HepG2 (cell line): ENCODE data around the gene GSTK1. TPM values are rescaled to one million over a fixed set of nuclear protein-coding genes. Genes with fewer than 3 reads are reported as not detected.

Source experiments
- ISX ChIP-seq: sonication (generic); formaldehyde crosslinking; conservative IDR thresholded peaks from 2 replicates; pipeline ENCODE4 v1.5.0; 2020; ENCODE audit warnings: missing genetic modification reagents
- MBNL3 ChIP-seq: fragments of 250-450 bp; sonication (Bioruptor Pico); conservative IDR thresholded peaks from 2 replicates; pipeline ENCODE4 v1.8.0; 2022; ENCODE audit warnings: mild to moderate bottlenecking, inconsistent platforms
- REXO4 ChIP-seq: sonication (generic); formaldehyde crosslinking; IDR thresholded peaks from 2 replicates; pipeline ENCODE4 v1.8.0; 2022; ENCODE audit warnings: missing genetic modification reagents, mild to moderate bottlenecking, borderline replicate concordance
- SALL1 ChIP-seq: sonication (generic); formaldehyde crosslinking; IDR thresholded peaks from 2 replicates; pipeline ENCODE4 v1.8.0; 2022; ENCODE audit warnings: mild to moderate bottlenecking, missing genetic modification reagents
- SATB2 ChIP-seq: sonication (generic); formaldehyde crosslinking; IDR thresholded peaks from 2 replicates; pipeline ENCODE4 v1.5.0; 2020; ENCODE audit warnings: missing genetic modification reagents
- SNAI1 ChIP-seq: sonication (generic); formaldehyde crosslinking; IDR thresholded peaks from 2 replicates; pipeline ENCODE4 v1.5.0; 2020; ENCODE audit warnings: mild to moderate bottlenecking, missing genetic modification reagents, borderline replicate concordance
- SOX13 ChIP-seq, 3 experiments: fragments of 450-650 bp in 1 of 3; sonication (generic) in 1 of 3; formaldehyde crosslinking in 1 of 3; IDR thresholded peaks in 2 of 3; conservative IDR thresholded peaks in 1 of 3; 2 replicates each; pipeline versions ENCODE4 v1.5.0 to v1.6.1; 2016 to 2020; ENCODE audit warnings: antibody characterized with exemption in 1 of 3, mild to moderate bottlenecking in 1 of 3, missing compliant biosample characterization in 1 of 3, missing genetic modification reagents in 1 of 3, moderate library complexity in 1 of 3
- ZFP90 ChIP-seq: sonication (generic); formaldehyde crosslinking; IDR thresholded peaks from 2 replicates; pipeline ENCODE4 v1.8.0; 2022; ENCODE audit warnings: missing genetic modification reagents, mild to moderate bottlenecking, inconsistent platforms, borderline replicate concordance
- ZFYVE20 ChIP-seq: sonication (generic); formaldehyde crosslinking; IDR thresholded peaks from 2 replicates; pipeline ENCODE4 v1.8.0; 2023; ENCODE audit warnings: low read depth, mild to moderate bottlenecking, moderate library complexity, missing genetic modification reagents, borderline replicate concordance
- ZMYM2 ChIP-seq: sonication (generic); formaldehyde crosslinking; IDR thresholded peaks from 2 replicates; pipeline ENCODE4 v1.8.0; 2022; ENCODE audit warnings: mild to moderate bottlenecking, missing genetic modification reagents
- ZNF180 ChIP-seq: sonication (generic); formaldehyde crosslinking; IDR thresholded peaks from 2 replicates; pipeline ENCODE4 v1.4.0; 2020; ENCODE audit warnings: low read depth, missing genetic modification reagents, borderline replicate concordance
- ZNF468 ChIP-seq: sonication (generic); formaldehyde crosslinking; IDR thresholded peaks from 2 replicates; pipeline ENCODE4 v1.8.0; 2022; ENCODE audit warnings: mild to moderate bottlenecking, moderate library complexity, missing genetic modification reagents
- ZNF558 ChIP-seq: sonication (generic); formaldehyde crosslinking; IDR thresholded peaks from 2 replicates; pipeline ENCODE4 v1.9.0; 2022; ENCODE audit warnings: mild to moderate bottlenecking, missing genetic modification reagents, borderline replicate concordance
- ZNF839 ChIP-seq: sonication (generic); formaldehyde crosslinking; IDR thresholded peaks from 2 replicates; pipeline ENCODE4 v1.4.0; 2020; ENCODE audit warnings: missing genetic modification reagents, mild to moderate bottlenecking, borderline replicate concordance
- ZSCAN31 ChIP-seq: sonication (generic); formaldehyde crosslinking; IDR thresholded peaks from 2 replicates; pipeline ENCODE4 v1.5.0; 2020; ENCODE audit warnings: low read depth, mild to moderate bottlenecking, missing genetic modification reagents
- polyA plus RNA-seq, 8 experiments: library from polyadenylated mRNA; depleted of rRNA in 3 of 8; stranded (reverse) in 7 of 8; unstranded in 1 of 8; fragments of >200 nt; fragmentation: Illumina TruSeq in 4 of 8; extraction: Trizol in 4 of 8; gene quantifications; 2 replicates each; pipeline versions ENCODE4 v1.2.1 to v1.2.3, GENCODE V29; 2011 to 2016; ENCODE audit warnings: low read depth in 4 of 8, missing spikeins in 1 of 8, mixed read lengths in 1 of 8; ENCODE audit not compliant: insufficient read depth in 1 of 8
- total RNA-seq, 5 experiments: library from RNA; depleted of rRNA; stranded (reverse); fragments of >200 nt; fragmentation: Illumina TruSeq; extraction: Trizol; gene quantifications; 2 replicates each; pipeline ENCODE4 v1.2.3, GENCODE V29; 2016; ENCODE audit warnings: low read depth in 1 of 5
- TF ChIP-seq, protein P1 (sequence below): sonication (generic); formaldehyde crosslinking; IDR thresholded peaks from 2 replicates; pipeline ENCODE4 v1.5.0; 2020; ENCODE audit warnings: mild to moderate bottlenecking, low read depth, missing genetic modification reagents, borderline replicate concordance
- TF ChIP-seq, protein P2 (sequence below): sonication (generic); formaldehyde crosslinking; IDR thresholded peaks from 2 replicates; pipeline ENCODE4 v1.8.0; 2022; ENCODE audit warnings: low read depth, missing genetic modification reagents
- TF ChIP-seq, protein P3 (sequence below), 2 experiments: fragments of 450-650 bp in 1 of 2; sonication (generic) in 1 of 2; formaldehyde crosslinking; IDR thresholded peaks; 2 replicates each; pipeline versions ENCODE4 v1.5.0 to v1.8.0; 2020 to 2022; ENCODE audit warnings: mild to moderate bottlenecking in 1 of 2, missing genetic modification reagents in 1 of 2
- TF ChIP-seq, protein P4 (sequence below): sonication (generic); formaldehyde crosslinking; IDR thresholded peaks from 2 replicates; pipeline ENCODE4 v1.5.1; 2020; ENCODE audit warnings: mild to moderate bottlenecking, moderate library complexity, missing genetic modification reagents
- TF ChIP-seq, protein P5 (sequence below): sonication (generic); formaldehyde crosslinking; IDR thresholded peaks from 2 replicates; pipeline ENCODE4 v1.5.0; 2020; ENCODE audit warnings: mild to moderate bottlenecking, missing genetic modification reagents
- TF ChIP-seq, protein P6 (sequence below): sonication (generic); formaldehyde crosslinking; IDR thresholded peaks from 2 replicates; pipeline ENCODE4 v1.5.1; 2020; ENCODE audit warnings: missing genetic modification reagents, mild to moderate bottlenecking, borderline replicate concordance

Gene GSTK1
- total and polyA plus RNA-seq, 2 of the 13 experiments (the other 11 are each of a cell fraction or from before 2014, with no cell fraction given), result 64.6 to 92.1 TPM

DNA sequence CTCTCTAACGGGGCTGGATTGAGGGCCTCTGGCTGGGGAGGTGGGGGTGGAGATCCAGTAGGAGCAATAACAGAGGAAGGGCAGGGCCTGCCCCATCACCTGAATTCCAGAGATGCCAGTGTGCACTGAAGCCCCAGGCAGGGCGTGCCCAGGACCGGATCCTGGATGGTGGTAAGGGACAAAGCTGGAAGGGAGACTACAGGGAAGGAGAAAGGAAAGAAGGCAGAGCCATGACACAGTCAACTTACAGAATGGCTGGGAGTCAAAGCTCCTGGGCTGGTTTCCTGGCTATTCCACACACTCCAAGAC is 22.2 kb downstream of the GSTK1 start (continued):
- TF ChIP-seq ZNF839 (CRISPR knock-in tag), result no peak
- TF ChIP-seq SALL1 (CRISPR knock-in tag), result 0 out of 2 replicates have a peak, but pooled peaks have one; percentile 3
- no peak for TF ChIP-seq ZMYM2 (CRISPR knock-in tag)
- TF ChIP-seq, protein P1, sequence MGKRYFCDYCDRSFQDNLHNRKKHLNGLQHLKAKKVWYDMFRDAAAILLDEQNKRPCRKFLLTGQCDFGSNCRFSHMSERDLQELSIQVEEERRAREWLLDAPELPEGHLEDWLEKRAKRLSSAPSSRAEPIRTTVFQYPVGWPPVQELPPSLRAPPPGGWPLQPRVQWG (CRISPR knock-in tag), result no peak
- no peak for TF ChIP-seq MBNL3 (CRISPR knock-in tag)
- TF ChIP-seq, protein P2, sequence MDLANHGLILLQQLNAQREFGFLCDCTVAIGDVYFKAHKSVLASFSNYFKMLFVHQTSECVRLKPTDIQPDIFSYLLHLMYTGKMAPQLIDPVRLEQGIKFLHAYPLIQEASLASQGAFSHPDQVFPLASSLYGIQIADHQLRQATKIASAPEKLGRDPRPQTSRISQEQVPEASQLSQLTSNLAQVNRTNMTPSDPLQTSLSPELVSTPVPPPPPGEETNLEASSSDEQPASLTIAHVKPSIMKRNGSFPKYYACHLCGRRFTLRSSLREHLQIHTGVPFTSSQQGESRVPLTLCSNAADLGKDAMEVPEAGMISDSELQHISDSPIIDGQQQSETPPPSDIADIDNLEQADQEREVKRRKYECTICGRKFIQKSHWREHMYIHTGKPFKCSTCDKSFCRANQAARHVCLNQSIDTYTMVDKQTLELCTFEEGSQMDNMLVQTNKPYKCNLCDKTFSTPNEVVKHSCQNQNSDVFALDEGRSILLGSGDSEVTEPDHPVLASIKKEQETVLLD, result no peak
- TF ChIP-seq SOX13 (IDR thresholded peaks at IDR 0.05), result no peak
- 0 out of 4 replicates have a peak, but pooled peaks of 1 of the 2 experiments have one; percentile 21 for TF ChIP-seq SOX13 (CRISPR knock-in tag; conservative IDR thresholded peaks at IDR 0.05 in 1 of 2, IDR thresholded peaks at IDR 0.05 in 1 of 2)
- TF ChIP-seq, protein P3, sequence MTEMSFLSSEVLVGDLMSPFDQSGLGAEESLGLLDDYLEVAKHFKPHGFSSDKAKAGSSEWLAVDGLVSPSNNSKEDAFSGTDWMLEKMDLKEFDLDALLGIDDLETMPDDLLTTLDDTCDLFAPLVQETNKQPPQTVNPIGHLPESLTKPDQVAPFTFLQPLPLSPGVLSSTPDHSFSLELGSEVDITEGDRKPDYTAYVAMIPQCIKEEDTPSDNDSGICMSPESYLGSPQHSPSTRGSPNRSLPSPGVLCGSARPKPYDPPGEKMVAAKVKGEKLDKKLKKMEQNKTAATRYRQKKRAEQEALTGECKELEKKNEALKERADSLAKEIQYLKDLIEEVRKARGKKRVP (CRISPR knock-in tag; IDR thresholded peaks at IDR 0.05), result no peak
- TF ChIP-seq ZFP90 (CRISPR knock-in tag), result no peak
- TF ChIP-seq, protein P4, sequence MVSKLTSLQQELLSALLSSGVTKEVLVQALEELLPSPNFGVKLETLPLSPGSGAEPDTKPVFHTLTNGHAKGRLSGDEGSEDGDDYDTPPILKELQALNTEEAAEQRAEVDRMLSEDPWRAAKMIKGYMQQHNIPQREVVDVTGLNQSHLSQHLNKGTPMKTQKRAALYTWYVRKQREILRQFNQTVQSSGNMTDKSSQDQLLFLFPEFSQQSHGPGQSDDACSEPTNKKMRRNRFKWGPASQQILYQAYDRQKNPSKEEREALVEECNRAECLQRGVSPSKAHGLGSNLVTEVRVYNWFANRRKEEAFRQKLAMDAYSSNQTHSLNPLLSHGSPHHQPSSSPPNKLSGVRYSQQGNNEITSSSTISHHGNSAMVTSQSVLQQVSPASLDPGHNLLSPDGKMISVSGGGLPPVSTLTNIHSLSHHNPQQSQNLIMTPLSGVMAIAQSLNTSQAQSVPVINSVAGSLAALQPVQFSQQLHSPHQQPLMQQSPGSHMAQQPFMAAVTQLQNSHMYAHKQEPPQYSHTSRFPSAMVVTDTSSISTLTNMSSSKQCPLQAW (CRISPR knock-in tag), result no peak
- TF ChIP-seq SATB2 (CRISPR knock-in tag), result no peak
- TF ChIP-seq ZFYVE20 (CRISPR knock-in tag), result no peak
- TF ChIP-seq, protein P5, sequence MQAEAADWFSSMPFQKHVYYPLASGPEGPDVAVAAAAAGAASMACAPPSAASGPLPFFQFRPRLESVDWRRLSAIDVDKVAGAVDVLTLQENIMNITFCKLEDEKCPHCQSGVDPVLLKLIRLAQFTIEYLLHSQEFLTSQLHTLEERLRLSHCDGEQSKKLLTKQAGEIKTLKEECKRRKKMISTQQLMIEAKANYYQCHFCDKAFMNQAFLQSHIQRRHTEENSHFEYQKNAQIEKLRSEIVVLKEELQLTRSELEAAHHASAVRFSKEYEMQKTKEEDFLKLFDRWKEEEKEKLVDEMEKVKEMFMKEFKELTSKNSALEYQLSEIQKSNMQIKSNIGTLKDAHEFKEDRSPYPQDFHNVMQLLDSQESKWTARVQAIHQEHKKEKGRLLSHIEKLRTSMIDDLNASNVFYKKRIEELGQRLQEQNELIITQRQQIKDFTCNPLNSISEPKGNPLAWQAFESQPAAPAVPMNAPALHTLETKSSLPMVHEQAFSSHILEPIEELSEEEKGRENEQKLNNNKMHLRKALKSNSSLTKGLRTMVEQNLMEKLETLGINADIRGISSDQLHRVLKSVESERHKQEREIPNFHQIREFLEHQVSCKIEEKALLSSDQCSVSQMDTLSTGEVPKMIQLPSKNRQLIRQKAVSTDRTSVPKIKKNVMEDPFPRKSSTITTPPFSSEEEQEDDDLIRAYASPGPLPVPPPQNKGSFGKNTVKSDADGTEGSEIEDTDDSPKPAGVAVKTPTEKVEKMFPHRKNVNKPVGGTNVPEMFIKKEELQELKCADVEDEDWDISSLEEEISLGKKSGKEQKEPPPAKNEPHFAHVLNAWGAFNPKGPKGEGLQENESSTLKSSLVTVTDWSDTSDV, result no peak
- no peak for TF ChIP-seq ZNF180 (CRISPR knock-in tag)
- no peak for TF ChIP-seq ZNF558 (CRISPR knock-in tag)
- TF ChIP-seq SNAI1, result no peak
- TF ChIP-seq ZNF468 (CRISPR knock-in tag), result no peak
- TF ChIP-seq ISX (CRISPR knock-in tag), result no peak
- no peak for TF ChIP-seq ZSCAN31 (CRISPR knock-in tag)
- TF ChIP-seq REXO4 (CRISPR knock-in tag), result no peak
- TF ChIP-seq, protein P6, sequence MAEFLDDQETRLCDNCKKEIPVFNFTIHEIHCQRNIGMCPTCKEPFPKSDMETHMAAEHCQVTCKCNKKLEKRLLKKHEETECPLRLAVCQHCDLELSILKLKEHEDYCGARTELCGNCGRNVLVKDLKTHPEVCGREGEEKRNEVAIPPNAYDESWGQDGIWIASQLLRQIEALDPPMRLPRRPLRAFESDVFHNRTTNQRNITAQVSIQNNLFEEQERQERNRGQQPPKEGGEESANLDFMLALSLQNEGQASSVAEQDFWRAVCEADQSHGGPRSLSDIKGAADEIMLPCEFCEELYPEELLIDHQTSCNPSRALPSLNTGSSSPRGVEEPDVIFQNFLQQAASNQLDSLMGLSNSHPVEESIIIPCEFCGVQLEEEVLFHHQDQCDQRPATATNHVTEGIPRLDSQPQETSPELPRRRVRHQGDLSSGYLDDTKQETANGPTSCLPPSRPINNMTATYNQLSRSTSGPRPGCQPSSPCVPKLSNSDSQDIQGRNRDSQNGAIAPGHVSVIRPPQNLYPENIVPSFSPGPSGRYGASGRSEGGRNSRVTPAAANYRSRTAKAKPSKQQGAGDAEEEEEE (CRISPR knock-in tag), result no peak
